Spleen (tissue), 11 donors: ENCODE results near the gene TMEM205. TPM values are rescaled to one million over a fixed set of nuclear protein-coding genes. Genes with fewer than 3 reads are reported as not detected.
A peak's percentile ranks its signal among the peaks of the same experiment; 100 is the strongest.
"Not testable (repeated sequence)": the region's sequence is repeated elsewhere in the genome, so short reads cannot be mapped to it uniquely, and the experiment has no call there.

Source experiments
- DNase-seq: peaks from one replicate; pipeline ENCODE4 v3.0.0-alpha.2; 2020
- H3K27ac ChIP-seq, 8 donors: fragments of 200-600 bp; sonication (generic) in 7 of 8; 1 replicate in 4 of 8; 2 replicates in 4 of 8; pipeline versions ENCODE4 v1.5.0 to v1.8.0; 2016 to 2021; ENCODE audit warnings: inconsistent platforms in 4 of 8, mild to moderate bottlenecking in 4 of 8, moderate library complexity in 1 of 8
- H3K27me3 ChIP-seq, 7 donors: fragments of 200-600 bp; sonication (generic) in 6 of 7; replicated peaks in 1 of 7; 1 replicate in 4 of 7; 2 replicates in 3 of 7; pipeline versions ENCODE4 v1.5.0 to v1.8.0; 2016 to 2021; ENCODE audit warnings: inconsistent platforms in 3 of 7, mild to moderate bottlenecking in 1 of 7
- H3K36me3 ChIP-seq, 6 donors: fragments of 200-600 bp; sonication (generic) in 5 of 6; 1 replicate in 4 of 6; 2 replicates in 2 of 6; pipeline versions ENCODE4 v1.5.0 to v1.8.0; 2016 to 2021; ENCODE audit warnings: inconsistent platforms in 2 of 6
- H3K4me1 ChIP-seq, 6 donors: fragments of 200-600 bp; sonication (generic) in 5 of 6; 1 replicate in 3 of 6; 2 replicates in 3 of 6; pipeline versions ENCODE4 v1.5.0 to v1.8.0; 2016 to 2021; ENCODE audit warnings: inconsistent platforms in 3 of 6
- H3K4me3 ChIP-seq, 8 donors: fragments of 200-600 bp; sonication (generic) in 7 of 8; 1 replicate in 4 of 8; 2 replicates in 4 of 8; pipeline versions ENCODE4 v1.5.0 to v1.8.0; 2016 to 2021; ENCODE audit warnings: inconsistent platforms in 4 of 8, mild to moderate bottlenecking in 4 of 8, moderate library complexity in 2 of 8
- H3K9me3 ChIP-seq, 8 donors: fragments of 200-600 bp; sonication (generic) in 7 of 8; 1 replicate in 4 of 8; 2 replicates in 4 of 8; pipeline versions ENCODE4 v1.5.0 to v1.8.0; 2016 to 2021; ENCODE audit warnings: inconsistent platforms in 4 of 8
- CTCF ChIP-seq, 11 experiments: fragments of 200-600 bp in 7 of 11; fragments of 450-650 bp in 4 of 11; sonication (generic) in 4 of 11; IDR thresholded peaks in 8 of 11; conservative IDR thresholded peaks in 3 of 11; 1 replicate in 7 of 11; 2 replicates in 4 of 11; pipeline versions ENCODE4 v1.4.0 to v1.8.0; 2016 to 2021; ENCODE audit warnings: antibody characterized with exemption in 11 of 11, inconsistent platforms in 4 of 11, mild to moderate bottlenecking in 1 of 11
- POLR2A ChIP-seq, 3 donors: fragments of 450-650 bp; IDR thresholded peaks; one replicate each; pipeline ENCODE4 v1.5.1; 2017; ENCODE audit warnings: antibody characterized with exemption in 3 of 3, mild to moderate bottlenecking in 1 of 3
- POLR2AphosphoS5 ChIP-seq, 3 donors: sonication (generic); formaldehyde crosslinking; IDR thresholded peaks; one replicate each; pipeline ENCODE4 v1.5.1; 2017; ENCODE audit warnings: antibody characterized with exemption in 3 of 3
- WGBS, 5 donors: extraction: QIAGEN DNeasy Blood & Tissue Kit in 3 of 5; methylation state at CpG; one replicate each; pipeline versions ENCODE4 v1.1.5 to v1.1.7; 2013 to 2018; 5-methylcytosine and 5-hydroxymethylcytosine counted together
- intact Hi-C: fragments of 100-400 bp; cut with DNase I; formaldehyde crosslinking; loops from one replicate; pipeline ENCODE4 v1.15.0; 2023; ENCODE audit warnings: low total_unique reads
- polyA plus RNA-seq, 3 donors: library from polyadenylated mRNA; stranded (reverse); fragments of 200-250 nt; gene quantifications; one replicate each; pipeline ENCODE4 v1.2.1, GENCODE V29; 2013
- total RNA-seq, 7 donors: library from RNA; depleted of rRNA in 3 of 7; stranded (reverse); fragments of >200 nt in 3 of 7; fragmentation: NEBNext Ultra II Directional in 4 of 7; extraction: Animal tissue kit (Norgen Biotek cat#: 25700) in 4 of 7; gene quantifications; one replicate each; pipeline versions ENCODE4 v1.1.0 to v1.2.1, GENCODE V29; 2016 to 2021
- donor health status: healthy with polysubstance abuse.
- donor health status: DM: no; HTN: no; CAD: no; lungs with moderate emphysema.
- donor health status: DM: no; HTN: no; CAD: no.
- donor health status: Bipolar disorder and iron deficiency.
- donor health status: healthy.
- donor health status: DM: no; HTN: no; CAD: no.
- donor health status: DM: yes; HTN: yes; CAD: no.

TMEM205 gene
- total and polyA plus RNA-seq, 10 donors: 44.1 to 143 (median 69.6) TPM

GRCh38 chr19:11382898-11383705, 37.0 kb upstream of the TMEM205 start:
- H3K36me3 ChIP-seq: peaks cover 0 to 11% (median 2%) of the 10 kb centered on the region in 6 donors
- DNase-seq: peak; percentile 91
- TF ChIP-seq CTCF (IDR thresholded peaks at IDR 0.05 in 8 of 11, conservative IDR thresholded peaks at IDR 0.05 in 3 of 11) (peak in 10 of 11 experiments; percentile 48 to 82 (median 74)), POLR2AphosphoS5 (IDR thresholded peaks at IDR 0.05) (peak; percentile 48 to 64 (median 51)), POLR2A (IDR thresholded peaks at IDR 0.05) (no peak)
- peak overlapping the region; percentile 2 to 97 (median 75) for H3K27ac ChIP-seq
- 1 to 2% (median 1%) methylated on average over 27 to 65 of the region's 65 CpGs for WGBS, 5 donors
- H3K27me3 ChIP-seq: peaks cover 0 to 26% (median 0%) of the 10 kb centered on the region in 7 donors
- intact Hi-C loops: loop anchor here (5.0 kb wide), 1 partner anchor 54 kb away; the partner anchor contains the start of genes ODAD3 and PRKCSH
- no peaks in the 10 kb centered on the region for H3K9me3 ChIP-seq
- peak overlapping the region; percentile 31 to 81 (median 46) for H3K4me3 ChIP-seq
- peaks cover 15 to 90% (median 66%) of the 10 kb centered on the region in 6 donors for H3K4me1 ChIP-seq

GRCh38 chr19:11380653-11381537, 34.8 kb upstream of the TMEM205 start:
- H3K4me1 ChIP-seq: peaks cover 36 to 91% (median 75%) of the 10 kb centered on the region in 6 donors
- intact Hi-C loops: loop anchor here (5.0 kb wide), 1 partner anchor 56 kb away; the partner anchor contains the start of genes ODAD3 and PRKCSH
- peak overlapping the region; percentile 83 to 97 (median 94) for H3K27ac ChIP-seq
- peaks cover 0 to 16% (median 2%) of the 10 kb centered on the region in 6 donors for H3K36me3 ChIP-seq
- whole genome bisulfite sequencing, 5 donors: 0 to 2% (median 2%) methylated on average over 38 to 54 of the region's 54 CpGs
- no peaks in the 10 kb centered on the region for H3K9me3 ChIP-seq
- H3K27me3 ChIP-seq: peaks cover 0 to 26% (median 0%) of the 10 kb centered on the region in 7 donors
- peak; percentile 98 for DNase-seq
- TF ChIP-seq POLR2AphosphoS5 (IDR thresholded peaks at IDR 0.05) (peak; percentile 98 to 99 (median 99)), CTCF (IDR thresholded peaks at IDR 0.05 in 8 of 11, conservative IDR thresholded peaks at IDR 0.05 in 3 of 11) (peak; percentile 84 to 92 (median 88)), POLR2A (IDR thresholded peaks at IDR 0.05) (peak in 2 of 3 donors; percentile 78 to 92)
- H3K4me3 ChIP-seq: peak overlapping the region; percentile 49 to 81 (median 61)

GRCh38 chr19:11379857-11380350, 33.8 kb upstream of the TMEM205 start:
- H3K4me3 ChIP-seq: peak overlapping the region in 2 of 8 donors; percentile 56 to 81

GRCh38 chr19:11379269-11379845, 33.3 kb upstream of the TMEM205 start:
- H3K9me3 ChIP-seq, DNase-seq, intact Hi-C loops, H3K4me3 ChIP-seq: not testable (repeated sequence)
- WGBS, 5 donors: 90 to 93% (median 91%) methylated on average over 14 of the region's 14 CpGs
- Histone ChIP-seq H3K36me3 (peaks cover 0 to 16% (median 2%) of the 10 kb centered on the region in 6 donors), H3K27ac (peak overlapping the region in 2 of 8 donors; percentile 97), H3K4me1 (peaks cover 39 to 93% (median 80%) of the 10 kb centered on the region in 6 donors), H3K27me3 (peaks cover 0 to 26% (median 0%) of the 10 kb centered on the region in 7 donors)

More at GRCh38 chr19:11379857-11380350, 33.8 kb upstream of the TMEM205 start:
- TF ChIP-seq POLR2AphosphoS5 (IDR thresholded peaks at IDR 0.05): no peak
- TF ChIP-seq POLR2A (IDR thresholded peaks at IDR 0.05): no peak
- TF ChIP-seq CTCF (IDR thresholded peaks at IDR 0.05 in 8 of 11, conservative IDR thresholded peaks at IDR 0.05 in 3 of 11): no peak
- Histone ChIP-seq H3K27ac (peak overlapping the region in 7 of 8 donors; percentile 88 to 97 (median 95)), H3K36me3 (peaks cover 0 to 16% (median 2%) of the 10 kb centered on the region in 6 donors), H3K9me3 (no peaks in the 10 kb centered on the region), H3K27me3 (peaks cover 0 to 26% (median 0%) of the 10 kb centered on the region in 7 donors), H3K4me1 (peaks cover 39 to 98% (median 81%) of the 10 kb centered on the region in 6 donors)
- no peak for DNase-seq
- intact Hi-C loops: loop anchor here (5.0 kb wide), 1 partner anchor 57 kb away; the partner anchor contains the start of genes ODAD3 and PRKCSH
- 91 to 97% (median 93%) methylated on average over 7 of the region's 7 CpGs for WGBS, 5 donors
